GM18505 (cell line): ENCODE measurements around the gene CCT3.

ENCODE experiments used
- ATAC-seq: cut with Tn5 transposase; IDR thresholded peaks from one replicate; pipeline ENCODE4 v1.9.1; 2021; ENCODE audit not compliant: unreplicated experiment
- POLR2A ChIP-seq: IDR thresholded peaks from 4 replicates; pipeline ENCODE4 v1.6.1; 2011; ENCODE audit warnings: borderline replicate concordance; ENCODE audit not compliant: insufficient read depth, insufficient read length; ENCODE audit errors: extremely low read depth

The CCT3 gene

GRCh38 chr1:156270314-156270713 lies 67.8 kb downstream of the CCT3 start:
- TF ChIP-seq POLR2A, result no peak
- no peak for ATAC-seq

- no peak for TF ChIP-seq POLR2A
- ATAC-seq, result no peak
Measured at GRCh38 chr1:156268336-156268735, 69.8 kb downstream of the CCT3 start.

GRCh38 chr1:156266051-156266450 lies 72.0 kb downstream of the CCT3 start:
- no peak for ATAC-seq
- TF ChIP-seq POLR2A, result no peak

GRCh38 chr1:156263288-156263655 lies 74.8 kb downstream of the CCT3 start:
- no peak for TF ChIP-seq POLR2A
- no peak for ATAC-seq

GRCh38 chr1:156262461-156263287 lies 75.4 kb downstream of the CCT3 start:
- ATAC-seq, result no peak
- TF ChIP-seq POLR2A, result no peak

- ATAC-seq, result no peak
- no peak for TF ChIP-seq POLR2A
Measured at GRCh38 chr1:156260896-156261295, 77.2 kb downstream of the CCT3 start.

GRCh38 chr1:156259805-156260204 lies 78.3 kb downstream of the CCT3 start:
- no peak for ATAC-seq

More at GRCh38 chr1:156259805-156260204, 78.3 kb downstream of the CCT3 start:
- TF ChIP-seq POLR2A, result no peak
